ENCODE results near the gene SRD5A3.

SRD5A3 gene

GRCh38 chr4:55405073-55405472, 59.0 kb downstream of the SRD5A3 start:
- no peak for DNase-seq (ENCODE audit: extremely low read depth in 1 of 2, low read depth in 1 of 2)

GRCh38 chr4:55406545-55406944, 60.5 kb downstream of the SRD5A3 start:
- no peak for DNase-seq (ENCODE audit: extremely low read depth in 1 of 2, low read depth in 1 of 2)

GRCh38 chr4:55407119-55407518, 61.1 kb downstream of the SRD5A3 start:
- DNase-seq (ENCODE audit: extremely low read depth in 1 of 2, low read depth in 1 of 2) = no peak

- DNase-seq (ENCODE audit: extremely low read depth in 1 of 2, low read depth in 1 of 2) = no peak
Measured at GRCh38 chr4:55407764-55408163, 61.7 kb downstream of the SRD5A3 start.

GRCh38 chr4:55409468-55410171, 63.6 kb downstream of the SRD5A3 start:
- no peak for DNase-seq (ENCODE audit: extremely low read depth in 1 of 2, low read depth in 1 of 2)

GRCh38 chr4:55410431-55410830, 64.4 kb downstream of the SRD5A3 start:
- no peak for DNase-seq (ENCODE audit: extremely low read depth in 1 of 2, low read depth in 1 of 2)

- DNase-seq (ENCODE audit: extremely low read depth in 1 of 2, low read depth in 1 of 2) = no peak
Measured at GRCh38 chr4:55411621-55412020, 65.6 kb downstream of the SRD5A3 start.

- DNase-seq (ENCODE audit: extremely low read depth in 1 of 2, low read depth in 1 of 2) = no peak
Measured at GRCh38 chr4:55416176-55416575, 70.1 kb downstream of the SRD5A3 start.

Measured in stimulated activated CD8-positive, alpha-beta memory T cell treated with anti-CD3 and anti-CD28 coated beads, Interleukin-7, amount 100 ng/mL, for 48 hours (primary cell).